Thyroid gland (tissue), 4 donors: ENCODE measurements around the gene EVA1A. TPM values are rescaled to one million over a fixed set of nuclear protein-coding genes. Genes with fewer than 3 reads are reported as not detected.

Experiments
- DNase-seq, 2 donors: peaks; one replicate each; pipeline ENCODE4 v3.0.0-alpha.2; 2019
- H3K27ac ChIP-seq, 3 donors: fragments of 200-600 bp; sonication (generic); 1 replicate in 2 of 3; 2 replicates in 1 of 3; pipeline ENCODE4 v1.5.1; 2016 to 2019; ENCODE audit warnings: mild to moderate bottlenecking in 1 of 3, moderate library complexity in 1 of 3
- H3K27me3 ChIP-seq: fragments of 200-600 bp; sonication (generic); one replicate; pipeline ENCODE4 v1.5.1; 2019
- H3K36me3 ChIP-seq, 2 donors: fragments of 200-600 bp; sonication (generic); one replicate each; pipeline ENCODE4 v1.5.1; 2016 to 2019
- H3K4me1 ChIP-seq, 2 donors: fragments of 200-600 bp; sonication (generic); one replicate each; pipeline ENCODE4 v1.5.1; 2017 to 2019
- H3K4me3 ChIP-seq, 3 donors: fragments of 200-600 bp; sonication (generic); replicated peaks in 1 of 3; 1 replicate in 2 of 3; 2 replicates in 1 of 3; pipeline ENCODE4 v1.5.1; 2016; ENCODE audit warnings: mild to moderate bottlenecking in 1 of 3
- H3K9me3 ChIP-seq: fragments of 200-600 bp; sonication (generic); one replicate; pipeline ENCODE4 v1.5.1; 2017
- POLR2A ChIP-seq, 2 donors: fragments of 450-650 bp; IDR thresholded peaks; one replicate each; pipeline ENCODE4 v1.6.1; 2017; ENCODE audit warnings: antibody characterized with exemption in 2 of 2, mild to moderate bottlenecking in 2 of 2, moderate library complexity in 1 of 2
- WGBS, 2 donors: methylation state at CpG; one replicate each; pipeline ENCODE4 v1.1.5; 2017; 5-methylcytosine and 5-hydroxymethylcytosine counted together
- intact Hi-C: fragments of 100-400 bp; cut with DNase I; formaldehyde crosslinking; loops from one replicate; pipeline ENCODE4 v1.15.1; 2023
- total RNA-seq, 4 donors: library from RNA; depleted of rRNA; stranded (reverse); fragments of >200 nt; gene quantifications; one replicate each; pipeline ENCODE4 v1.2.3, GENCODE V29; 2016
- TF ChIP-seq, protein P1 (sequence below), 6 experiments: fragments of 200-600 bp in 3 of 6; fragments of 450-650 bp in 3 of 6; sonication (generic) in 3 of 6; IDR thresholded peaks; one replicate each; pipeline ENCODE4 v1.5.1; 2016 to 2019; ENCODE audit warnings: antibody characterized with exemption in 6 of 6, mild to moderate bottlenecking in 2 of 6, inconsistent platforms in 1 of 6, moderate library complexity in 1 of 6

The EVA1A gene
- total RNA-seq, 4 donors from 2014 or later = 3.6 to 19.8 (median 12.3) TPM

DNA sequence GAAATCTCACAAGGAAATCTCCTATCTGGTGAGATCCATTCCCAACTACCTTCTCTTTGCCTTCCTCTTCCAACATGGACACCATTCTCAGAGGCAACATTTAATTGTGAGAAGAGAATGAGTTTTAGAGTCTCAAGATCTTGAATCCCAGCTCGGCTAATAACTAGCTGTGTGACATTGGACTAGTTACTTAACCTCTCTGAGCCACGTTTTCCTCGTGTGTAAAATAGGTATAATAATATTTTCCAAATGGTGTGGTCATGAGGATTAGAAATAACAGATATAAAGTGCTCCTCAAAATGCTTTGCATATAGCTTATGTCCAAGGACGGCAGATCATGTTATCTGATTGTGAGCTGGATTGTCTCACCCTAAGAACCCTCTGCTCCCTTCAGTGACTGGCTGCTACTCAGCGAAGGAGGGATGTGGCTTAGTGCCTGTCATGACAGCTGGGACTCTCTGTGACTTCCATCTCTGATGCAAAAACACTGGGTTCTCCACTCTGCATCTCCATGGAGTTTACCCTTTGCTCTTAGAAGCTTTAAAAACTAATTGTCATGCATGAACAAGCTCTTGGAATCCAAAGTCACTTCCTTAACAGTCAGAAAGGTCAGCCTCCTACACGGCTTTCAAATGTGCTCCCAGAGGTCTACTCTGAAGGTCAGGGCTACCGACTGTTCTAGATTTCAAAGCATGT is 47.4 kb upstream of the EVA1A start:
- intact Hi-C loops = no loop called here
- peak; percentile 37 to 42 for DNase-seq
- peaks cover 41 to 45% of the 10 kb centered on the region in 2 donors for H3K4me1 ChIP-seq
- H3K9me3 ChIP-seq = no peaks in the 10 kb centered on the region
- TF ChIP-seq POLR2A (IDR thresholded peaks at IDR 0.05) = peak in 1 of 2 donors; percentile 50
- TF ChIP-seq, protein P1, sequence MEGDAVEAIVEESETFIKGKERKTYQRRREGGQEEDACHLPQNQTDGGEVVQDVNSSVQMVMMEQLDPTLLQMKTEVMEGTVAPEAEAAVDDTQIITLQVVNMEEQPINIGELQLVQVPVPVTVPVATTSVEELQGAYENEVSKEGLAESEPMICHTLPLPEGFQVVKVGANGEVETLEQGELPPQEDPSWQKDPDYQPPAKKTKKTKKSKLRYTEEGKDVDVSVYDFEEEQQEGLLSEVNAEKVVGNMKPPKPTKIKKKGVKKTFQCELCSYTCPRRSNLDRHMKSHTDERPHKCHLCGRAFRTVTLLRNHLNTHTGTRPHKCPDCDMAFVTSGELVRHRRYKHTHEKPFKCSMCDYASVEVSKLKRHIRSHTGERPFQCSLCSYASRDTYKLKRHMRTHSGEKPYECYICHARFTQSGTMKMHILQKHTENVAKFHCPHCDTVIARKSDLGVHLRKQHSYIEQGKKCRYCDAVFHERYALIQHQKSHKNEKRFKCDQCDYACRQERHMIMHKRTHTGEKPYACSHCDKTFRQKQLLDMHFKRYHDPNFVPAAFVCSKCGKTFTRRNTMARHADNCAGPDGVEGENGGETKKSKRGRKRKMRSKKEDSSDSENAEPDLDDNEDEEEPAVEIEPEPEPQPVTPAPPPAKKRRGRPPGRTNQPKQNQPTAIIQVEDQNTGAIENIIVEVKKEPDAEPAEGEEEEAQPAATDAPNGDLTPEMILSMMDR (IDR thresholded peaks at IDR 0.05) = no peak
- no peaks in the 10 kb centered on the region for H3K27me3 ChIP-seq
- H3K27ac ChIP-seq = peak overlapping the region; percentile 44 to 95 (median 72)
- WGBS, 2 donors = 54 to 58% methylated on average over 7 of the region's 7 CpGs
- H3K36me3 ChIP-seq = no peaks in the 10 kb centered on the region
- H3K4me3 ChIP-seq = no peak overlapping the region

DNA sequence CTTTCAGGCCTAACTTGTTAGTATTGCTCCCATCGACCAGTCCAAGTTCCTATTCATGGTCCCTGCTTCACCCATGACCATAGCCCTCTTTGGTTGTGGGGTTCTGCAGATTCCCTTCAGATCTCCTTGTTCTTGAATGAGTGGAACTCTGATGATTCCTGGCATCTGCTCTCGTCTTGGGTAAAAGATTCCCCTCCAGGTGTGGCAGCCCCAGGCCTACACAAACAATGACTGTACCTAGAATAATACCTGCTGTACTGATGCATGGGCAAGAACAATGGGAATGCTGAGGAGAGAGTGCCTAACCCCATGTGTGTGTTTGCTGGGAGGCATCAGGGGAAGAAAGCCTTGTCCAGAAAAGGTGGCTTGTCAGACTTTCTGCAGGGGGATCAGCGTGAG is 46.7 kb upstream of the EVA1A start:
- no peaks in the 10 kb centered on the region for H3K27me3 ChIP-seq

DNA sequence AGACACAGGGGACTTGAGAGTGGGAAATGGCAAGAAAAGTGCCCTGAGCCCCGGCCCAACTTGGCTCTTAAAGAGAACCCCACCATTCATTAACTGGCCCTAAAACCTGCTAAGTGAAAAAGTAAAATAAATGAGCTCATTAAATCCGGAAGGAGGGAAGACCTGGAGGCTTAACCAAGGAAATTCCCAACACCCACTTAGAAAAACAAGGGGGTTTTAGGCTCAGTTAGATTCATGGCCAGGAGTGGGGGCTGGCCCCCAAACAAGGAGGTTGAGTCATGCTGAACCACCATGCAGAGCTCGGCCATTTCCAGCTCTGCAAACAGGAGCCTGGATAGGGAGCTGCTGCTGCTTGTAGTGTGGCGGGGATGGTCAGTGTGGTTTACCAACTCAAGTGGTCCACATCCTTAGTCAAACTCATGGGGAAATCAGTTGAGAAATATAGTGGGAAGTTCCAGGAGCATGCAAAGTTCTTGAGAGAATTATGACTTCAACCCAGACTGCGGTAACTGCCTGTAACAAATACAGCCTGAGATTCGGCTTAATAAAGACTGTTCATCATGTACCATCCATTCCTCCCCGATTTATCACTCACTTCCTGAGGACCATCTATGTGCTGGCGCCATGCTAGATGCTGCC is 46.1 kb upstream of the EVA1A start:
- H3K27me3 ChIP-seq = no peaks in the 10 kb centered on the region
- intact Hi-C loops = no loop called here
- H3K27ac ChIP-seq = peak overlapping the region in 2 of 3 donors; percentile 72 to 95
- no peak overlapping the region for H3K4me3 ChIP-seq
- no peak for DNase-seq
- WGBS, 2 donors = 84 to 90% methylated on average over 8 of the region's 8 CpGs
- no peaks in the 10 kb centered on the region for H3K9me3 ChIP-seq
- TF ChIP-seq, protein P1 (IDR thresholded peaks at IDR 0.05) = no peak
- TF ChIP-seq POLR2A (IDR thresholded peaks at IDR 0.05) = no peak
- peaks cover 41 to 50% of the 10 kb centered on the region in 2 donors for H3K4me1 ChIP-seq
- H3K36me3 ChIP-seq = no peaks in the 10 kb centered on the region

More for the DNA sequence above, 46.7 kb upstream of the EVA1A start:
- Histone ChIP-seq H3K9me3 (no peaks in the 10 kb centered on the region), H3K36me3 (no peaks in the 10 kb centered on the region), H3K27ac (peak overlapping the region in 2 of 3 donors; percentile 72 to 95), H3K4me3 (no peak overlapping the region), H3K4me1 (peaks cover 41 to 50% of the 10 kb centered on the region in 2 donors)
- intact Hi-C loops = no loop called here
- no peak for DNase-seq
- WGBS, 2 donors = 89 to 95% methylated on average over 3 of the region's 3 CpGs
- no peak for TF ChIP-seq POLR2A (IDR thresholded peaks at IDR 0.05)
- TF ChIP-seq, protein P1 (IDR thresholded peaks at IDR 0.05) = no peak

DNA sequence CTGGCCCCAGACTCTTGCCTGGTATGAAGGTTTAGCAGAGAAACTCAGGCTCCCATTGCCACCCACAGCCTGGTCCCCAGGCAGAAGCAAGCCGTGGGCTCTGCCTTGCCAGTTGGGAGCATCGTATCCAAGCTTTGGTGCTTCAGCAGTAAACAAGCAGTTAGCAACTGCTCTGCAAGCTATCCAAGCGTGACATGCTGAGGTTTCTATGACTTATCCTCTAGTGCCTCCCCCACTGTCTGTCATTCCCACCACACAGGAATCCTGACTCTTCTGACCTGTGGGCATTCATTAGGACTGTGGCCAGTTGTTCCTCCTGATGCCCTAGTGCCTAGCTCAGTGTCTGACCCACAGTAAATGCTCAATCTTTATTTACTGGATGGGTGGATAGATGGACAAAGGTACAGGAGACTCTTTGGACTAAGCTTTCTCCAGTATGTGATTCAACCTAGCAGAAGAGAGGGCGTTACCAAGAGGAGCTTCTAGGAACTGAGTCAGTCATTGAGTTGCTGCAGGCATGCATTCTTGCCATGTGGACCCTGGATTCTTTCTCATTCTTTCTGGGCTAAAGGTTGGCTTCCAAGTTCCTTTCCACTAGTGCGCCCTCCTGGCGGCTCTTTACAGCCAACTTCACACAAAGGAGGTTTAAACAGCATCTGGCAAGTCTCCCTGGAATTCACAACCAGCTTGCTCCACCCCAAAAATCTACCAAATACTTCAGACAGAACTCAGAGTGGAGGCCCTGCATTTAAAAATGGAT is 45.2 kb upstream of the EVA1A start:
- TF ChIP-seq, protein P1 (IDR thresholded peaks at IDR 0.05) = peak in 3 of 6 experiments; percentile 12 to 29 (median 17)
- no peak for TF ChIP-seq POLR2A (IDR thresholded peaks at IDR 0.05)
- Histone ChIP-seq H3K27me3 (no peaks in the 10 kb centered on the region), H3K27ac (peak overlapping the region in 2 of 3 donors; percentile 72 to 95), H3K9me3 (no peaks in the 10 kb centered on the region), H3K36me3 (no peaks in the 10 kb centered on the region), H3K4me3 (no peak overlapping the region), H3K4me1 (peaks cover 41 to 50% of the 10 kb centered on the region in 2 donors)
- DNase-seq = peak; percentile 74 to 76
- 33 to 37% methylated on average over 6 of the region's 6 CpGs for WGBS, 2 donors
- intact Hi-C loops = no loop called here
